Left renal pelvis (tissue), 4 donors: ENCODE measurements around the gene IL16. TPM values are rescaled to one million over a fixed set of nuclear protein-coding genes. Genes with fewer than 3 reads are reported as not detected.

Source experiments
- DNase-seq, 4 donors: peaks; one replicate each; pipeline ENCODE4 v3.0.0-alpha.2; 2013; ENCODE audit warnings: low read depth in 4 of 4, low spot score in 3 of 4
- polyA plus RNA-seq, 4 donors: library from polyadenylated mRNA; unstranded; fragments of 120-200 nt; gene quantifications; one replicate each; pipeline ENCODE4 v1.2.1, GENCODE V29; 2013; ENCODE audit not compliant: insufficient read length in 4 of 4

Gene IL16
- polyA plus RNA-seq, 4 donors = 4.1 to 7.1 (median 5.6) TPM

DNA sequence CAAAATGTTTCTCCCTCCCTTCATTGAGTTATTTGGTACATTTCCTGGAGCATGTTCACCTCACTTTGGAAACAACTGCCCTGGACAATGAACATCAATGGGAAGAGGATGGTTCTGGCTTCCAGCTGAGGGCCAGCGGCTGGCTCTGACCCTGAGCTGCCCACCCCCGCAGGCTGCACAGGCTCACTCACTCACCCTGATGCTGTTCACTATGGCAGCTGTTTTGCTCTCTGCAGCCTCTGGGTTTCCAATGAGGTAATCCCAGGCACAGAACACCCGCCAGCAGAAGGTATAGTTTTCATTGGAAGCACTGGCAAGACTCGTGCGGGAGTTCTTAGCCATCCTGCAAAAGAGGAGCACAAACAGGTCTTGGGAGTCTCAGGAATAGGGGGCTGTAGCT is 159.6 kb downstream of the IL16 start:
- DNase-seq = no peak

DNA sequence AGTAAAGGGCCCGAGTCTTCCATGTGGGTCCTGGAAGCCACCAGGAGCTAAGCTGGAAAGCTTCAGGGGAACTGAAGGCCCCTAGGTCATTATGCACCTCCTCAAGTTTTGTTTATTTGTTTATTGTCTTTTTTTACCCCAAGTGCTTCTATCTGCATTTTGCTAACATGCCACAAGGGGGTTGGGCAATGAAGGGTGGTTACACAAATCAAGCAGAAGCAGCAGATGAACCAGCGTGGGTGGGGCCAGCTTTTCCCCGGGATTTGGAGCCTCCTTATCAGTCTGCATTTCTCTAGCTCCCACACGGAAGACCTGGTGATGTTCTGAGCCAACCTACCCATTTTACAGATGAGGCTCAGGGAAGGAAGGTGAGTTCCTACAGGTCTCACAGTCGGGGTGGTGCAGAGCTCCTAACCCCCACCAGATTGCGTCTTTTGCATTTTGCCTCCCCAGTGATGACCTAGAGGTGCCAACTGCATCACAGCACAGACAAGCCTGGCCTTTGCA is 160.6 kb downstream of the IL16 start:
- no peak for DNase-seq

GRCh38 chr15:81358248-81358647 is 161.6 kb downstream of the IL16 start:
- no peak for DNase-seq

DNA sequence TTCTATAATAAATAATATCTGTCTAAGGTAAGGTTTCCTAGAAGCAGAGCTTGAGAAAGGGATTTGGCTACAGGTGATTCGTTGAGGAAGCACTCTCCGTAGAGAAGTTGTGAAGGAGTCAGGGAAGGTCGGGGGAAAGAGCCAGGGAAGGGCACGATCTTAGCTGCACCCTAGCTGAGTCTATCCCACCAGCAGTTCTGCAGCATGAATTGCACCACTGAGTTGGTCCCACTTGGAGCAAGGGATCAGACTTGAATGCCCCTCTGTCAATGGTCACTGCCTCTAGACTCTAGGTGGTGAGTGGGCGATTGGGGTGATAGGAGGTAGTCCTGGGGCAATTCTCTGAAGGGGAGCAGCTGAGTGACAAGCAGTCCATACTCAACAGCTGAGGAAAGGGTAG is 163.8 kb downstream of the IL16 start:
- no peak for DNase-seq

GRCh38 chr15:81361891-81362290 is 165.2 kb downstream of the IL16 start:
- no peak for DNase-seq

DNA sequence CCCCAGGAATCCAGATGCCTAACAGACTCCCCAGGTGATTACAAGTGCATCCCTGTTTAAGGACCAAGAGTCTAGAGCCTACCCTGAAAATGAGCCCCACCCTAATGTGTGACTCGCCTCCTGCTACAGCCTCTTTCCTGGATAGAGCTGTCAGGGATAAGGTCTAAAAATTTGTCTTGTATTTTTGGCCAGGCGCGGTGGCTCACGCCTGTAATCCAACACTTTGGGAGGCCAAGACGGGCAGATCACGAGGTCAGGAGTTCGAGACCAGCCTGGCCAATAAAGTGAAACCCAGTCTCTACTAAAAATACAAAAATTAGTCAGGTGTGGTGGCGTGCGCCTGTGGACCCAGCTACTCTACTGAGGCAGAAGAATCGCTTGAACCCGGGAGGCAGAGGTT is 166.1 kb downstream of the IL16 start:
- DNase-seq = no peak

- DNase-seq = no peak
These were observed 166.6 kb downstream of the IL16 start for GRCh38 chr15:81363276-81363675.

Other genes with a start within 250 kb of the IL16 start
- 10 to 100 TPM; 31.1 to 48.6 (median 40.1) TPM for gene MESD, start 207.1 kb upstream of the IL16 start, polyA plus RNA-seq
- 1 to 10 TPM; 7.6 to 9.2 (median 8.0) TPM for gene TLNRD1, start 196.0 kb upstream of the IL16 start, polyA plus RNA-seq
- gene CFAP161, start 62.6 kb upstream of the IL16 start, polyA plus RNA-seq = under 1 TPM; 0.22 to 0.52 (median 0.41) TPM
- 1 to 10 TPM; 2.9 to 4.6 (median 4.3) TPM for gene STARD5, start 127.3 kb downstream of the IL16 start, polyA plus RNA-seq
- under 1 TPM; 0.14 to 0.29 (median 0.20) TPM for gene TMC3, start 177.3 kb downstream of the IL16 start, polyA plus RNA-seq